Right renal cortex interstitium (tissue), 3 donors: Measurements from ENCODE around the gene SPEN. TPM values are rescaled to one million over a fixed set of nuclear protein-coding genes. Genes with fewer than 3 reads are reported as not detected.
"Not testable (repeated sequence)": the region's sequence is repeated elsewhere in the genome, so short reads cannot be mapped to it uniquely, and the experiment has no call there.

Experiments used
- DNase-seq, 3 donors: peaks; one replicate each; pipeline ENCODE4 v3.0.0-alpha.2; 2013; ENCODE audit warnings: low read depth in 3 of 3, low spot score in 2 of 3
- polyA plus RNA-seq, 3 donors: library from polyadenylated mRNA; unstranded; fragments of 120-200 nt; gene quantifications; one replicate each; pipeline ENCODE4 v1.2.1, GENCODE V29; 2013; ENCODE audit not compliant: insufficient read length in 3 of 3

The SPEN gene
- polyA plus RNA-seq, 3 donors: 50.5 to 59.2 (median 53.1) TPM

DNA sequence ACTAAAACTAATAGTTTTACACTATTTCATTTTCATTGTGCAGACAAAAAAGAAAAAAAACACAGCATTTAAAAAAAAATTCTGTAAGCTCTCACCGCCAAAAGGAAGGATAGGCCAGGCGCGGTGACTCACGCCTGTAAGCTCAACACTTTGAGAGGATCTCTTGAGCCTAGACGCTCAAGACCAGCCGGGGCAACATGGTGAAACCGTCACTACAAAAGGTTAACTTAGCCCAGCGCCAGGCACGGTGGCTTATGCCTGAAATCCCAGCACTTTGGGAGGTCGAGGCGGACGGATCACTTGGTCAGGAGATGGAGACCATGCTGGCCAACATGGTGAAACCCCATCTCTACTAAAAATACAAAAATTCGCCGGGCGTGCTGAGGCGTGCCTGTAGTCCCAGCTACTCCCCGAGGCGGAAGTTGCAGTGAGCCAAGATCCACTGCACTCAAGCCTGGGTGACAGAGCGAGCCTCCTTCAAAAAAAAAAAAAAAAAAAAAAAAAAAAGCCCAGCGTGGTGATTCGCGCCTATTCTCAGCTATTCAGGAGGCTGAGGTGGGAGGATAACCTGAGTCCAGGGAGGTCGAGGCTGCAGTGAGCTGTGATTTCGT lies 14.3 kb upstream of the SPEN start:
- DNase-seq: no peak

DNA sequence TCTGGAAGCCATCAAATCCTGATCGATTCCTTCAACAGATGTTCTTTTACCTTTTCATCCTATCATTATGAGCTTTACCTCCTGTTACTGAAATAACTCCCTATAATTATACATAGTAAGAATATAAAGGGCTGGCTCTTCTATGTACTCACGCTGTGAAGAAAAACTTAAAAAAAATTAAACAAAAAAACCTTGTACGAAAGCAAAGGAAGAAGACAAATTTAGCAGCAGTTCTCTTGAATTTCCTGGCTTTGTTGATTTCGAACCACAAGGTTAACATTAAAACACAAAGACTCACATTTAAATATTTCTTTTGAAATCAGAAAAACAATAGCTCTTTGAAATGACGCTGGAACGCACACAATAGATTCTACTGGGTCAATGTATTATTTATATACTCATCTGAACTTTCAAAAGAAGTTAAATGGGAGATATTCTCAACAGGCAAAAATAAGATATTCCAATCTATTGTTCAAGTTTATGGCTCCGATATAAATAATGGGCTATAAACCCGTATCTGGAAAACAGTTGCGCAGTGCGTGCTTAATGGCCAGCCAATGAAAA lies 13.6 kb upstream of the SPEN start:
- no peak for DNase-seq

DNA sequence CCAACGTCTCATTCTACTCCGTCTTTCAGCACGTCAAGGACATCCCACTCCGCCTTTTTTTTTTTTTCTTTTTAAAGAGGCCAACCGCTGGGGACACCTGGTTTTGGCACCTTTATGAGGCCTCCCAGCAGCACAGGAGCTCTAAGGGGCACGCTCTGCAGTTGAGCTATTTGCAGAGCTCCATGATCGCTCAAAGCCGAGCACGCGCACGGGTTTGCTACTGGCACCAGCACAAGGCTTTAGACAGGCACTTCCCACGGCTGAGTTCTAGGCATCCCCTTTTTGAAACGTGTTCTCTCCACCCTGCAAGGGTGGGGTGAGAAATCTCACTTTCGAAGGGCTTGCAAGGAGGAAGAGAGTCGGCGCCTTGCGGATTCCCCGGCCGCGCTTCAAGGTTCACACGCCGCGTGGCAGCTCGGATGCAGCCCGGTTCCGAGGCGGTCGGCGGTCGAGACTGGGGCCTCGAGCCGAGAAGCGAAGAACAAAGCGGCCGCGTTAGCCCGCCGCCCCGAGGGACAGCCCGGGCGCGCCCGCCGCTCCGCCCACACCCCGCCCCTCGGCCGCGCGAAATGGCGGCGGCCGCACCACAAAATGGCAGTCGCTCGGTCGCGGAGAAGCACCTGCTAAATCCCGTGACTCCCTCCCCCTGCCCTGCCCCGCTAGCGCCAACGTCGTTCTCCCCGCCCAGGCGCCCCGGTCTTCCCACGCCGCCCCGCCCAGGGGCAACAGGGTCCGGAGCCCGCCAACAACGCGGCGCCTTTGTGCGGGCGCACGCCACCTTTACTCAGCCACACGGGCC lies 12.9 kb upstream of the SPEN start:
- peak; percentile 90 to 95 (median 94) for DNase-seq

DNA sequence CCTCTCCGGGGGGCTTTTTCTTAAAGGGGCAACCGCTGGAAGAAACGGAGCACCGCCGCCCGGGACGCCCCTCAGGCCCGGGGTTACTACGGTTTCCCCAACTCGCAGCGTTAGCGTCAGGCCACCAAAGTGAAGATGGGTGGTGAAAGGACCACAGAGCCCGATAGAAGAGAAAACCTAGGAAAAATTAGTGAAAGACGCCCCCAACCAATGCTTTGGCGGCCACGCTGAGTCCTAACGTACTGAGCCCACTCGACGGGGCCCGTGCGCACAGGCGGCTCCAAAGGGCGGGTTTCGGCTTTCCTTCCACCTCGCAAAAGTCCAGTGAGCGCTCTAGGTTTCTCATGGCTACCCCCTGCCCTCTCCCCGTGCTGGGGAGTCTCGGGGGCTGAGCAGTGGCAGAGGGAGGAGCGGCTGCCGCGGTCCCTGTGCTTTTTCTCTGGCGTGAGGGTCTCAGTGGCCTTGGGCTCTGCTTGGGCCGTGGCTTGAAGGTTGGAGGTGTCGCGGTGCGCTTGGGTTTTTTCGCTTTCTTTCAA lies 12.2 kb upstream of the SPEN start:
- no peak for DNase-seq

DNA sequence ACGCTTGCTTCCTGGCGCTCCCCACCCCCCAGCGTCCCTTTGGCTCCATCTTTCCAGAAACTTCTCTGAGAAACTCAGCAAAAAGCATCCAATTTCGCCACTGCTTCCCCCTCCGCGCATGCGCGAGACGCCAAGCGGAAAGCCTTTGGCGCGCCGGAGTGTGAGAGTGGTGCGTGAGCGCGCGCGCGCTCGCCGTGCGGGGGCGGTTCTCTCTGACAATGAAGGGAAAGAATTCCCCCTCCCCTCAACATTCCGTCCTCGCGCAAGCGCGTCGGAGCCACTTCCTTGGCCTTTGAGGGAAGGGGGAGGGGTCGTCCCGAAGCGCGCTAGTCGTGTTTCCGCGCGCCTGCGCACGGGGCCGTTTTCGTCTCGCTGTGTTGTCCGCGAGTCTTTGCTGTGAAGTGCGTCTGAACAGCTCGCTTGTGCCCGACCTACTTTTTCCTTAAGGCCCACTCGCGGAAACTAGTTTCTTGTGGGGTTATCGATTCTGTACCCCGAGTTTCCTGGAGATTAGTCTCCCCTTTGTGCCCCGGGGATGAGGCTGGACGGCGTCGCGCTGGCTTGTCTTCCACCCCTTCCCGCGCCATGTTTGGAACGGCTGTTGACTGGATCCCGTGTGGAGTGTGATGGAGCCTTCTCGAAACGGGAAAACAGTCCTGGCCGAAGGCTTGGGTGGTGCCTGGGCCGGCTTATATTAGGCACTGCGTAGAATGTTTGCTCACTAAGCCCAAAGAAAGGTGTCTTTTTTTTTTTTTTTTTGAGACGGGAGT lies 11.6 kb upstream of the SPEN start:
- DNase-seq: peak; percentile 98 to 99 (median 98)

DNA sequence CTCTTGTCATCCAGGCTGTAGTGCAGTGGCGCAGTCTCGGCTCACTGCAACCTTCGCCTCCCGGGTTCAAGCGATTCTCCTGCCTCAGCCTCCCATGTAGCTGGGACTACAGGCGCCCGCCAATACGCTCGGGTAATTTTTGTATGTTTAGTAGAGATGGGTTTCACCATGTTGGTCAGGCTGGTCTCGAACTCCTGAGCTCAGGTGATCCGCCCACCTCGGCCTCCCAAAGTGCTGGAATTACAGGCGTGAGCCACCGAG lies 11.1 kb upstream of the SPEN start:
- DNase-seq: not testable (repeated sequence)

DNA sequence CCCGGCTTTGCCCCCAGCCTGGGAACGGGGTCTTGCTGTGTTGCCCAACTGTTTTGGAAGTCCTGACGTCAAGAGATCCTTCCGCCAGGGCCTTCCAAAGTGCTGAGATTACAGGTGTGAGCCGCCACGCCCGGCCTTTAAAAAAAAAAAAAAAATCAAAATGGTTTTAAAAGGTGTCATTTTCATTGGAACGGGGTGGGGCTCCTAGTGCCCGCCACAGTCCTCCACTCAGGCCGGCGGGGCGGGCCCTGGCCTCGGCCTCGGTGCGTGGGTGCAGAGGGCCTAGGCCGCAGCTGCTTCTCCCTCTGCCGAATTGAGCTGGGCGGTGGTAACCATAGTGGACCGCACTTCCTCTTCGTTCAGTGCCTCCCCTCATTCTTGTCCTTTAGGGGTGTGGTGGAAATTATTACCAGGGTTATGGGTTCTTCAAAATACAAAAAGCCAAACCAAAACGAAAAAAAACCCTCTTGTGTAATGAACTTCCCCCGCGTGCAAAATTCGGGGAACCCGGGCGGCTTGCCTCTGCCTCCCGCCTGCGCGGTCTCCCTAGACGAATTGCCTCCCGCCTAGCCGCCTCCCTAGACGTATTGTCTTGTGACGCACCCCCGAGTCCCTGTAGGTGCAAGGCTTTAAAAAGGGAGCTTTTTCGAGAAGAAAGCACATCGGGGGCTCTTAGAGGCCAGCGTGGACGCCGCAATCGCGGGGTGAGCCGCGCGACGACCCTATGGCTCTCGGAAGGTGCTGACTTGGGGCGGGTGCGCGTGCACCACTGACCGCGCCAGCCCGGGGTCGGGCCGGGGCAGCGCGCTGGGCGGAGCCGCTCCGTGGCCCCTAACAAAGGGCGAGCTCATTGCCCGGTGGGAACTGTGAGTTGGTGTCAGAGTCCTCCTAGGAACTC lies 10.5 kb upstream of the SPEN start:
- no peak for DNase-seq

DNA sequence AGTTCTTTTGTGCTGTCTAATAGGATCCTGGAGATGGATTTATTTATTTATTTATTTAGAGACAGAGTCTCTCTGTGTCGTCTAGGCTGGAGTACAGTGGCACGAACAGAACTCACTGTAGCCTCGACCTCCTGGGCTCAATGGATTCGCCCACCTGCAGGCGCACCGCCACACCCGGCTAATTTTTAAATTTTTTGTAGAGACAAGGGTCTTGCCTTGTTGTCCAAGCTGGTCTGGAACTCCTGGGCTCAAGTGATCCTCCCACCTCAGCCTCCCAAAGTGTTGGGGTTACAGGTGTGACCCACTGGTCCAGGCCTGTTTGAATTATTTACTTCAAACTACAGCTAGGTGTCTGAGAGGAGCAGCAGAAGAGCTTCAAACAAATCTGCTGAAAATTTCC lies 9.6 kb upstream of the SPEN start:
- no peak for DNase-seq

DNA sequence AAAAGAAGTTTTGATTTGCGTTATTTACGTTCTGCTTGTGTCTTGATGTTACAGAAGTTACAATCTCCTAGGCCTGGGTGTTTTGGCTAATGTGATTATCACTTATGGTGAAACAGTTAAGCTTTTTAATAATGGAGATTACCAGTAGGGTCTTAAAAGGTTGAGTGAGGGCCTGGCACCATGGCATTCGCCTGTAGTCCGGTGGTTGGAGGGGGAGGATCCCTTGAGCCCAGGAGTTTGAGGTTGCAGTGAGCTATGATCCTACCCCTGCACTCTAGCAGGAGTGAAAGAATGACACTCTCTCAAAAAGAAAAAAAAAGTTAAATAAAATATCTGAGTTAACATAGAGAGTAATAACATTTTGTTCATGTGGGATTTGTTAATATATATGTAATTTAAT lies 8.8 kb upstream of the SPEN start:
- DNase-seq: no peak

DNA sequence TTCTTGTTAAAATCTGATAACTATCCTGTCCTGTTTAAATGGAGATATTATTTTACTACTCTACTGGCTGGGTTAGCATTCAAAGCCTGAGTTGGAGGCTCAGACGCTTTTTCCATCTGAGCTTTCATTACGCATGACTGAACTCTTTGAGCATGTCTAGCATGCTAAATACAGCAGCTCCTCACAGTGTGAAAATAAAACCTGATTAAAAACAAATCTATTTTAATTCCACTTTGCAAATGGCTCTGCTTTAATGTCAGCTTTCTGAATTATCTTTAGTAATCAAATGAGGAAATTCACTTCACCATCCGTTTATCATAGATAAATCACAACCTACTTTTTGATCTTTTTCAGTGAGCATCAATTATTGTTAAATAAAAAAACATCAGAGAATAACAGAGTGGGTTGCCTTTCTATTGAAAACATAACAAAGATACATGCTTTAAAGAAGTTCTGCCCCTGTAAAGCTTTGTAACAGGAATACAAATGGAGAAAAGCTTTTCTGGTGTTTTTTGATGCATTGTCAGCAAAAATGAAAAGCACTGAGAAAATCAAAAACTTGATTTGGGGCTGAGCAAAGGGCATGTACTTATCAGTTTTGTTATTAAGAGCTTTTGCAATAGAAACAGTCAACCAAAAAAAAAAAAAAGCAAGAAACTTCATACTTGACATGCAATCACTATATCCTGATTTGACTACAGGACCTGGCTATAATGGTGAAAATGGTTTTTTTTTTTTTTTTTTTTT lies 3.5 kb upstream of the SPEN start:
- no peak for DNase-seq

DNA sequence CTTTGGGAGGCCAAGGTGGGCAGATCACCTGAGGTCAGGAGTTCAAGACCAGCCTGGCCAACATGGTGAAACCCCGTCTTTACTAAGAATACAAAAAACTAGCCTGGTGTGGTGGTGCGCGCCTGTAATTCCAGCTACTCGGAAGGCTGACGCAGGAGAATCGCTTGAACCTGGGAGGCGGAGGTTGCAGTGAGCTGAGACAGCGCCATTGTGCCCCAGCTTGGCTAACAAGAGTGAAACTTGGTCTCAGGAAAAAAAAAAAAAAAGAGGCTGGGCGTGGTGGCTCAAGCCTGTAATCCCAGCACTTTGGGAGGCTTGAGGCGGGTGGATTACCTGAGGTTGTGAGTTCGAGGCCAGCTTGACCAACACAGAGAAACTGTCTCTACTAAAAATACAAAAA lies 1.5 kb upstream of the SPEN start:
- not testable (repeated sequence) for DNase-seq

DNA sequence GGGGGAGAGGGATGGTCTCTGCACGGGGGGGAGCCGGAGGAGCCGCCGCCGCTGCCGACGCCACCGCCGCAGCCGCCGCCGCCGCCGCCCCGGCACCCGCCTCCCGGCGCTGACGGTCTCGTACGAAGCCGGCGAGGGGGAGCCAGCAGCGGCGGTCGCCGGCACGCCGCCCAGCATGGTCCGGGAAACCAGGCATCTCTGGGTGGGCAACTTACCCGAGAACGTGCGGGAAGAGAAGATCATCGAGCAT lies 311 bp downstream of the SPEN start:
- DNase-seq: no peak

DNA sequence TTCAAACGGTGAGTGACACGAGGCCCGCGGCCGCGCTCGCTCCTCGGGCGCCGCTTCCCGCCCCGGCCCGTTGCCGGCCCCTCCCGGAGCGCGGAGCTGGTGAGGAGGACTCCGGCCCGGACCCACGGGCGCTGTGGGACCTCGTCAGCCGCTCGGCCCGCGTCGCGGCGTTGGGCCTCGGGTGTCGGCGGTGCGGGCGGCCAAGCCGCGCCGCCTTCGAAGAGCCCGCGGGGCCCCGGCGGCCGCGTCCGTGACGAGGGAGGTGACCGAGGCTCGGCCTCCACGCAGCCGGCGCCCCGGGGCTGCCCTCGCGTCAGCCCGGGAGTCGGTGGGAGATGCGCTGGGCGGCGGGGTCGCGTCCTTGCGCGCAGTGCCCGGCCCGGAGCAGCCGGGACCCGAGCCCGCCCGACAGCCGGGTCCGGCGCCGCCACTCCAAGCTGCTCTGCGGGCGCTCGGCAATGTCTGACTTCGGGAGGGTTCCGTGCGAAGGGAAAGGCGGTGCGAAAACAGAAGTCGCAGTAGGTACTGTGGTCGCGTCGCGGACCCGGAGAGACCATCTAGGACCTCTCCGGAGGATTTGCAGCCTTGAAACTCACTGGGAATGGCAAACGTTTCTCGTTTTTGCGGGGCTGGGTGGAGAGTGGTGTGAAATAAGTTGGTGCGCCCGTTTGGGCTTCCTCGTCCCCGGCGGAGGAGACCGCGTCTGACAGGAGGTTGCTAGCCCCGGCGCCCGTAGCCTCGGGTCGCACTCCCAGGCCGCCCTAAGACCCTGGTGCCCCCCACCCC lies 829 bp downstream of the SPEN start:
- no peak for DNase-seq

DNA sequence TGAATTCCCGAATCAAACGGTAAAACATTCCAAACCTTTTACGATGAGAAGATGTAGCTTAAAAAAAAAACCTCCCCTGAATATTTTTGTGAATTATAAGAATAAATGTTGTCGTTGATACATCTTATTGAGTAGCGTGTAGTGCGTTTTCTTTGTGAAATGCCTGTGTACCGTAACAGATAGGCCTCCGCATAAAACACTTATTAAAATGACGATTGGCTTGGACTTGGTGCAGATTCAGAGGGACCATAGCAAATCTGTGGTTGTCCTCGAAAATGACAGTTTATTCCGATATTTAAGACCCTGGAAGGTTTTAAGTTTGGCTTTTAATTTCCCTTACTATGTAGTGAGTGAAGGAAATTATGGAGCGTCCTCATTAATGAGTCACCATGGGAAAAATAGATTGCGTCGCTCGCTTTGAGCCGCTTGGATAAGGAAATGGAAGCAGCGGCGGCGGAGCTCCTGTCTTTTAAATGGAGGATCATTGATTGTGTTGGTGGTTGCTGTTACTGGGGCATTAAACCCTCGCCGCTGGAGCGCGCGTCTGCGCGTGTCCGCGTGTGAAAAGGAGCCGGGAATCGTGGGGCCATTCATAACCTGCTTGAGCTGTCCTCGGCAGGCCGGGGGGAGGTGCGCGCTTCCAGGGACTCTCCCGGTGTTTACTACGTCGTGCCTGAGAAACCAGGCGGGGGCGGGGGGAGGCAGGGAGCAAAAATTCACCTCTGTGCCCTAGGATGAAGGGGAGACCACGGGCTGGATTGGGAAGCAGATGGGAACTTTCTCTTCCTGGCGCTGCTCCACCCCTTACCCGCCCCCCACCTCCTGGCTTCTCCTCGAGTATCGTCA lies 1.6 kb downstream of the SPEN start:
- peak in 2 of 3 donors; percentile 79 to 84 for DNase-seq

DNA sequence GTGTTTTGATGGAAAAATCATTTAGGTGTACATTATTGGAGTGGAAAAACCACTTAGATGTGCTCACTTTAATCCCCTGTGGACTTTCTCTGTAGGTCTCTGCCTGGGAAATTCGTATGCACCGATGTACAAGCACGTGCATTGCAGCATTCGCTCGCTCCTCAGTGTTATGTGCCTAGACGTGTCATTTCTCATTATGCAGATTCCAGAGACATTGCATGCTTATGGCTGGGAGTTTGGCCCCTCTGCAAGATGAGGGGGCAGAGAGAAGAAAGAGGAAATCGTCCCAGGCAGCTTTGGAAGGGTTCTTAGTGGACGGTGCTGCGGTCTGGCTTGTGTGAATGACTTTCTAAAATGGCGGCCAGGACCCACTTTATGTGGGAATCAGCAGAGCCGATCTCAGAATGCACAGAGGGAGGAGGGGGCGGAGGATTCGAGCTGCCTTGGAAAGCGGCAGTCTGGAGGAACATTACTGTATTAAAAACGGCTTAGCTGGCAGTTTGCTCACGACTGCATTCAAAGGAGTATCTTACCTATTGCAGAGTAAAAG lies 2.3 kb downstream of the SPEN start:
- DNase-seq: peak in 2 of 3 donors; percentile 74 to 84

DNA sequence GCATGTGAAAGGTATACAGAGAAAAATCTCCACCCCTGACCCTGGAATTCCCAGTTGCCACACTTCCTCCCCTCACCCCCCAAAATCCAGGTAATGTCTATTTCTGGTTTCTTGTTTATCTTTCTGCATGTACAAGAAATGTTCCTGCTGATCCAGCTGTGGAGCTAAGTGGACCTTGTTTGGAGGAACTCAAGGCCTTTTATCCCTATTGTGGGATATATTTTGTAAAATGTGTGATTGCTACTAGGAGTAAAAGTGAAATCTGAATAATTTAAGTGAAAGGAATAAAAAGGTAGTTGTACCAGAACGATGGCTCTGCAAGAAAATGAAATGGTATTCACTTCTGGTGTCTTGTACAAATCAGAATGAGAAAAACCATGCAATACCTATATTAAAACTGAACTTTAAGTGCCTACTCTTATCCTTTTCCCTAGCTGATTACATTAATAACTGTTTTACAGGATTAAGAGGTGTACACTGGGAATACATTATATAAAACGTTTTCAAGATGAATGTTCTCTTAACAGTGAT lies 3.0 kb downstream of the SPEN start:
- no peak for DNase-seq

DNA sequence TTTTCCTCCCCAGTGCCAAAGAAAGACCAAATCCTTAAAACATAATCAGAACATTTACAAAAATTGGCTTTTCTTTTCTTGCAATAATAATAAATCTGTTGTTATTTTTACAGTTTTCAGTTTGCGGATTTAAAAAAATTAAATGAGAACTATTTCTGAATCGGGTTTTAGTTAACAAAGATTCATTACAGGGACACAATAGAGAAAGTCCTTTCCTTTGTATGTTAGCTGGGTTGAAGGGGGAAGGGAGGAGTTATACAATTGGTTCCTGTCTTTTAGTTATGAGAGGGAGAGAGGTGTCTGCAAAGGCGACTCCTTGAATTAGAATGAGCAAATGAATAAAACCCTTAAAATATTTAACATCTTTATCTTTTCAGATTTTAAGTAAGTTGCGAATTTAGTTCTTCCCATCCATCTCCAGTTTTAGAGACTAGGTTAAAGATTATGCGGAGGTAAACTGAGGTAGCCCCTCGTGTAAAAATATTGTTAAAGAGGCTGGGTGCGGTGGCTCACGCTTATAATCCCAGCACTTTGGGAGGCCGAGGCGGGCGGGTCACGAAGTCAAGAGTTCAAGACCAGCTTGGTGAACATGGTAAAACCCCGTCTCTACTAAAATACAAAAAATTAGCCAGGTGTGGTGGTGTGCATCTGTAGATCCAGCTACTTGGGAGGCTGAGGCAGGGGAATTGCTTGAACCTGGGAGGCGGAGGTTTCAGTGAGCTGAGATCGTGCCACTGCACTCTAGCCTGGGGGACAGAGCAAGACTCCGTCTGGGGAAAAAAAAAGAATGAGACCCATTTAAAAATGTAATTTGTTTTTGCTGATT lies 3.9 kb downstream of the SPEN start:
- DNase-seq: no peak
